K562 (cell line): ENCODE data around the gene C1QTNF5. TPM values are rescaled to one million over a fixed set of nuclear protein-coding genes. Genes with fewer than 3 reads are reported as not detected.
A peak's percentile ranks its signal among the peaks of the same experiment; 100 is the strongest.

Source experiments
- BHLHE40 ChIP-seq: IDR thresholded peaks from 2 replicates; pipeline ENCODE4 v1.6.1; 2011; ENCODE audit warnings: low read length, improper control_type of control experiment
- DACH1 ChIP-seq: fragments of 450-650 bp; IDR thresholded peaks from 2 replicates; pipeline ENCODE4 v1.6.1; 2018; ENCODE audit not compliant: partially characterized antibody
- FIP1L1 ChIP-seq: fragments of 200-400 bp; formaldehyde crosslinking; IDR thresholded peaks from 2 replicates; pipeline ENCODE4 v1.6.1; 2018; ENCODE audit warnings: mild to moderate bottlenecking, low read depth, low read length; ENCODE audit not compliant: poor library complexity, severe bottlenecking
- KLF1 ChIP-seq: fragments of 450-650 bp; IDR thresholded peaks from 2 replicates; pipeline ENCODE4 v1.6.1; 2016; ENCODE audit warnings: missing genetic modification characterization, missing compliant biosample characterization
- LCOR ChIP-seq: sonication (generic); formaldehyde crosslinking; IDR thresholded peaks from 2 replicates; pipeline ENCODE4 v1.8.0; 2022; ENCODE audit warnings: mild to moderate bottlenecking, missing genetic modification reagents
- MTF1 ChIP-seq: fragments of 250-450 bp; sonication (Bioruptor Pico); IDR thresholded peaks from 2 replicates; pipeline ENCODE4 v1.9.0; 2021; ENCODE audit warnings: moderate library complexity, mild to moderate bottlenecking, inconsistent platforms, borderline replicate concordance
- MYC ChIP-seq, 2 experiments: fragments of 250-450 bp in 1 of 2; sonication (Bioruptor Pico) in 1 of 2; IDR thresholded peaks; 2 replicates each; pipeline versions ENCODE4 v1.5.1 to v1.6.1; 2012 to 2021; ENCODE audit warnings: low read depth in 2 of 2, borderline replicate concordance in 1 of 2, improper control_type of control experiment in 1 of 2, low read length in 1 of 2, mild to moderate bottlenecking in 1 of 2, moderate library complexity in 1 of 2
- RBM25 ChIP-seq: fragments of 200-400 bp; formaldehyde crosslinking; IDR thresholded peaks from 2 replicates; pipeline ENCODE4 v1.6.1; 2018; ENCODE audit warnings: low read length, low read depth, moderate library complexity; ENCODE audit not compliant: severe bottlenecking
- SMC3 ChIP-seq: conservative IDR thresholded peaks from 2 replicates; pipeline ENCODE4 v1.6.1; 2011; ENCODE audit warnings: low read depth, low read length, improper control_type of control experiment; ENCODE audit not compliant: insufficient read depth
- TAF1 ChIP-seq: IDR thresholded peaks from 2 replicates; pipeline ENCODE4 v1.6.1; 2011; ENCODE audit warnings: mild to moderate bottlenecking, low read length, moderate library complexity; ENCODE audit not compliant: insufficient read depth, control insufficient read depth, severe bottlenecking; ENCODE audit errors: extremely low read depth
- TBP ChIP-seq: optimal IDR thresholded peaks from 2 replicates; pipeline ENCODE3; 2011; ENCODE audit warnings: low read depth, low read length, improper control_type of control experiment
- YY1 ChIP-seq, 3 experiments: IDR thresholded peaks; 2 replicates each; pipeline ENCODE4 v1.6.1; 2011; ENCODE audit warnings: low read length in 2 of 3, mild to moderate bottlenecking in 2 of 3, moderate library complexity in 2 of 3, borderline replicate concordance in 1 of 3, control low read depth in 1 of 3, low read depth in 1 of 3; ENCODE audit not compliant: insufficient read depth in 3 of 3, insufficient replicate concordance in 2 of 3, control insufficient read depth in 1 of 3, insufficient read length in 1 of 3; ENCODE audit errors: extremely low read depth in 1 of 3
- ZBTB7A ChIP-seq: IDR thresholded peaks from 2 replicates; pipeline ENCODE4 v1.6.1; 2011; ENCODE audit warnings: low read depth, mild to moderate bottlenecking, low read length, moderate library complexity, borderline replicate concordance; ENCODE audit not compliant: control insufficient read depth
- ZNF347 ChIP-seq: fragments of 450-650 bp; formaldehyde crosslinking; IDR thresholded peaks from 2 replicates; pipeline ENCODE4 v1.4.0; 2020; ENCODE audit warnings: low read depth, mild to moderate bottlenecking, moderate library complexity
- polyA plus RNA-seq, 8 experiments: library from polyadenylated mRNA; depleted of rRNA in 4 of 8; stranded (reverse) in 5 of 8; unstranded in 3 of 8; fragments of >200 nt; fragmentation: Nextera tagmentation in 2 of 8; fragmentation: Illumina TruSeq in 1 of 8; extraction: Ambion mirVana in 2 of 8; extraction: Trizol in 1 of 8; gene quantifications; 2 replicates each; pipeline versions ENCODE4 v1.2.1 to v1.2.3, GENCODE V29; 2011 to 2014; ENCODE audit warnings: inconsistent platforms in 1 of 8, missing spikeins in 1 of 8
- total RNA-seq, 7 experiments: library from RNA; depleted of rRNA in 6 of 7; stranded (reverse); fragments of >200 nt in 6 of 7; fragmentation: Illumina TruSeq in 2 of 7; extraction: Trizol in 2 of 7; gene quantifications; 2 replicates each; pipeline versions ENCODE4 v1.2.1 to v1.2.3, GENCODE V29; 2011 to 2021; ENCODE audit warnings: low replicate concordance in 1 of 7
- TF ChIP-seq, protein P1 (sequence below), 2 experiments: fragments of 450-650 bp; IDR thresholded peaks; 2 replicates each; pipeline ENCODE4 v1.6.1; 2016
- TF ChIP-seq, protein P2 (sequence below): fragments of 250-450 bp; sonication (Bioruptor Pico); IDR thresholded peaks from 2 replicates; pipeline ENCODE4 v1.5.0; 2021
- TF ChIP-seq, protein P3 (sequence below): sonication (generic); formaldehyde crosslinking; IDR thresholded peaks from 2 replicates; pipeline ENCODE4 v1.8.1; 2023; ENCODE audit warnings: missing genetic modification reagents, mild to moderate bottlenecking, borderline replicate concordance

The C1QTNF5 gene
- total and polyA plus RNA-seq, 9 of the 15 experiments (the other 6 are each of a cell fraction or from before 2014, with no cell fraction given) = 0.07 to 0.76 (median 0.24) TPM; not detected in 1

DNA sequence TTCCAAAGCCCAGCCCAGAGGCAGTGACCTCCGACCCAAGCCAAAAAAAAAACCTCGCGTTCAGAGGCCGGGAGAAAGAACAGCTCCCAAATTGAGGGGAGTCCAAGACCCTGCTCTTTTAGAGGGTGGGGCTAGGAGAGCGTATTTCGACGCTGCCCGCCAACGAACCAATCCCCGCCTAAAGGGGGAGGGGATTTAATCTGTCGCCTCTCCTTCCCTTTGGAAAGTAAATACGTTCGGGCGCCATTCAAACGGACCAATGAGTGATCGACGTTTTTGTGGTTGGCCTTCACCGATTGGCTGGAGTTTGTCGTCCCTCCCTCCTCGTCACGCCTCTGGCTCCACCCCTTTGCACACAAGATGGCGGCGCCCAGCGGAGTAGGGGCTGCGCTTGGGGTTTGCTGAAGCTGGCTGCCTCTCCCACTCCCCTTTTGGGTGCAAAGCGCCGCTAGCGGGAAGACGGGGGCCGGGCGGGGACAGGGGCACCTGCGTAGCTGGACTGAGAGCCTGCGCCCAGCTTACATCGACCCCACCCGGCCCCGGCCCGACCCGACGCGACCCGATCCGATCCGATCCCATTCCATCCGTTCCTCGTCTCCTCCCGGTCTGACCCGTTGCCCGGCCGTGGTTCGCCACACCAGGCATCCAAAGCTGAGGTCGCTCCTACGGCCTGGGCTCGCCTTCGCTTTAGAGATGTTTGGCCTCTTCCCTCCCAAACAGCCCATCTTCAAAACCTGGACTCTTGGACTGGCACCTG is 6.3 kb downstream of the C1QTNF5 start, which contains the start of gene RNF26 (continued):
- no peak for TF ChIP-seq FIP1L1
- TF ChIP-seq, protein P1, sequence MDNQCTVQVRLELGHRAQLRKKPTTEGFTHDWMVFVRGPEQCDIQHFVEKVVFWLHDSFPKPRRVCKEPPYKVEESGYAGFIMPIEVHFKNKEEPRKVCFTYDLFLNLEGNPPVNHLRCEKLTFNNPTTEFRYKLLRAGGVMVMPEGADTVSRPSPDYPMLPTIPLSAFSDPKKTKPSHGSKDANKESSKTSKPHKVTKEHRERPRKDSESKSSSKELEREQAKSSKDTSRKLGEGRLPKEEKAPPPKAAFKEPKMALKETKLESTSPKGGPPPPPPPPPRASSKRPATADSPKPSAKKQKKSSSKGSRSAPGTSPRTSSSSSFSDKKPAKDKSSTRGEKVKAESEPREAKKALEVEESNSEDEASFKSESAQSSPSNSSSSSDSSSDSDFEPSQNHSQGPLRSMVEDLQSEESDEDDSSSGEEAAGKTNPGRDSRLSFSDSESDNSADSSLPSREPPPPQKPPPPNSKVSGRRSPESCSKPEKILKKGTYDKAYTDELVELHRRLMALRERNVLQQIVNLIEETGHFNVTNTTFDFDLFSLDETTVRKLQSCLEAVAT (IDR thresholded peaks at IDR 0.05) = 0 out of 4 replicates have a peak, but pooled peaks of 1 of the 2 experiments have one; percentile 43
- no peak for TF ChIP-seq ZNF347 (CRISPR knock-in tag)
- no peak for TF ChIP-seq KLF1 (tag)
- no peak for TF ChIP-seq DACH1
- TF ChIP-seq BHLHE40 = no peak
- TF ChIP-seq RBM25 = peak; percentile 79
- no peak for TF ChIP-seq SMC3
- peak; percentile 96 for TF ChIP-seq ZBTB7A
- TF ChIP-seq, protein P2, sequence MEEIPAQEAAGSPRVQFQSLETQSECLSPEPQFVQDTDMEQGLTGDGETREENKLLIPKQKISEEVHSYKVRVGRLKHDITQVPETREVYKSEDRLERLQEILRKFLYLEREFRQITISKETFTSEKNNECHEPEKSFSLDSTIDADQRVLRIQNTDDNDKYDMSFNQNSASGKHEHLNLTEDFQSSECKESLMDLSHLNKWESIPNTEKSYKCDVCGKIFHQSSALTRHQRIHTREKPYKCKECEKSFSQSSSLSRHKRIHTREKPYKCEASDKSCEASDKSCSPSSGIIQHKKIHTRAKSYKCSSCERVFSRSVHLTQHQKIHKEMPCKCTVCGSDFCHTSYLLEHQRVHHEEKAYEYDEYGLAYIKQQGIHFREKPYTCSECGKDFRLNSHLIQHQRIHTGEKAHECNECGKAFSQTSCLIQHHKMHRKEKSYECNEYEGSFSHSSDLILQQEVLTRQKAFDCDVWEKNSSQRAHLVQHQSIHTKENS (CRISPR knock-in tag) = no peak
- TF ChIP-seq MYC (IDR thresholded peaks at IDR 0.05; ENCODE audit: low read depth, low read length) = no peak; the same call in 1 of the 2 replicates
- no peak for TF ChIP-seq MYC (CRISPR knock-in tag; IDR thresholded peaks at IDR 0.05; ENCODE audit: borderline replicate concordance, low read depth)
- TF ChIP-seq, protein P3, sequence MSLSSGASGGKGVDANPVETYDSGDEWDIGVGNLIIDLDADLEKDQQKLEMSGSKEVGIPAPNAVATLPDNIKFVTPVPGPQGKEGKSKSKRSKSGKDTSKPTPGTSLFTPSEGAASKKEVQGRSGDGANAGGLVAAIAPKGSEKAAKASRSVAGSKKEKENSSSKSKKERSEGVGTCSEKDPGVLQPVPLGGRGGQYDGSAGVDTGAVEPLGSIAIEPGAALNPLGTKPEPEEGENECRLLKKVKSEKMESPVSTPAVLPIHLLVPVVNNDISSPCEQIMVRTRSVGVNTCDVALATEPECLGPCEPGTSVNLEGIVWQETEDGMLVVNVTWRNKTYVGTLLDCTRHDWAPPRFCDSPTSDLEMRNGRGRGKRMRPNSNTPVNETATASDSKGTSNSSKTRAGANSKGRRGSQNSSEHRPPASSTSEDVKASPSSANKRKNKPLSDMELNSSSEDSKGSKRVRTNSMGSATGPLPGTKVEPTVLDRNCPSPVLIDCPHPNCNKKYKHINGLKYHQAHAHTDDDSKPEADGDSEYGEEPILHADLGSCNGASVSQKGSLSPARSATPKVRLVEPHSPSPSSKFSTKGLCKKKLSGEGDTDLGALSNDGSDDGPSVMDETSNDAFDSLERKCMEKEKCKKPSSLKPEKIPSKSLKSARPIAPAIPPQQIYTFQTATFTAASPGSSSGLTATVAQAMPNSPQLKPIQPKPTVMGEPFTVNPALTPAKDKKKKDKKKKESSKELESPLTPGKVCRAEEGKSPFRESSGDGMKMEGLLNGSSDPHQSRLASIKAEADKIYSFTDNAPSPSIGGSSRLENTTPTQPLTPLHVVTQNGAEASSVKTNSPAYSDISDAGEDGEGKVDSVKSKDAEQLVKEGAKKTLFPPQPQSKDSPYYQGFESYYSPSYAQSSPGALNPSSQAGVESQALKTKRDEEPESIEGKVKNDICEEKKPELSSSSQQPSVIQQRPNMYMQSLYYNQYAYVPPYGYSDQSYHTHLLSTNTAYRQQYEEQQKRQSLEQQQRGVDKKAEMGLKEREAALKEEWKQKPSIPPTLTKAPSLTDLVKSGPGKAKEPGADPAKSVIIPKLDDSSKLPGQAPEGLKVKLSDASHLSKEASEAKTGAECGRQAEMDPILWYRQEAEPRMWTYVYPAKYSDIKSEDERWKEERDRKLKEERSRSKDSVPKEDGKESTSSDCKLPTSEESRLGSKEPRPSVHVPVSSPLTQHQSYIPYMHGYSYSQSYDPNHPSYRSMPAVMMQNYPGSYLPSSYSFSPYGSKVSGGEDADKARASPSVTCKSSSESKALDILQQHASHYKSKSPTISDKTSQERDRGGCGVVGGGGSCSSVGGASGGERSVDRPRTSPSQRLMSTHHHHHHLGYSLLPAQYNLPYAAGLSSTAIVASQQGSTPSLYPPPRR (CRISPR knock-in tag) = 0 out of 2 replicates have a peak, but pooled peaks have one; percentile 16
- peak; percentile 82 for TF ChIP-seq TBP
- TF ChIP-seq YY1 (IDR thresholded peaks at IDR 0.05; ENCODE audit: borderline replicate concordance in 1 of 3, control insufficient read depth in 1 of 3, extremely low read depth in 1 of 3, insufficient read depth in 3 of 3, insufficient read length in 1 of 3, insufficient replicate concordance in 2 of 3, low read depth in 1 of 3, low read length in 2 of 3) = peak; percentile 93 to 99 (median 98)
- TF ChIP-seq LCOR = 0 out of 2 replicates have a peak, but pooled peaks have one; percentile 27
- TF ChIP-seq MTF1 = no peak
- TF ChIP-seq TAF1 = peak; percentile 96
